IPS-18a (cell line): ENCODE results near the gene APOL5.
"Not testable (repeated sequence)": the region's sequence is repeated elsewhere in the genome, so short reads cannot be mapped to it uniquely, and the experiment has no call there.

ENCODE experiments used
- H3K27ac ChIP-seq: one replicate; pipeline ENCODE4 v1.5.1; 2013; ENCODE audit warnings: low read length
- H3K27me3 ChIP-seq: one replicate; pipeline ENCODE4 v1.6.1; 2013; ENCODE audit warnings: mild to moderate bottlenecking, low read length; ENCODE audit not compliant: control insufficient read depth, insufficient read depth
- H3K36me3 ChIP-seq: one replicate; pipeline ENCODE4 v1.6.1; 2013; ENCODE audit warnings: low read depth, low read length; ENCODE audit not compliant: control insufficient read depth
- H3K4me1 ChIP-seq: one replicate; pipeline ENCODE4 v1.6.1; 2013; ENCODE audit warnings: low read depth, low read length; ENCODE audit not compliant: control insufficient read depth
- H3K4me3 ChIP-seq: one replicate; pipeline ENCODE4 v1.5.1; 2013; ENCODE audit warnings: low read length
- H3K9ac ChIP-seq: one replicate; pipeline ENCODE4 v1.6.1; 2013; ENCODE audit warnings: mild to moderate bottlenecking, low read length, moderate library complexity
- H3K9me3 ChIP-seq: one replicate; pipeline ENCODE4 v1.6.1; 2013; ENCODE audit warnings: low read depth, low read length; ENCODE audit not compliant: control insufficient read depth

The APOL5 gene, protein sequence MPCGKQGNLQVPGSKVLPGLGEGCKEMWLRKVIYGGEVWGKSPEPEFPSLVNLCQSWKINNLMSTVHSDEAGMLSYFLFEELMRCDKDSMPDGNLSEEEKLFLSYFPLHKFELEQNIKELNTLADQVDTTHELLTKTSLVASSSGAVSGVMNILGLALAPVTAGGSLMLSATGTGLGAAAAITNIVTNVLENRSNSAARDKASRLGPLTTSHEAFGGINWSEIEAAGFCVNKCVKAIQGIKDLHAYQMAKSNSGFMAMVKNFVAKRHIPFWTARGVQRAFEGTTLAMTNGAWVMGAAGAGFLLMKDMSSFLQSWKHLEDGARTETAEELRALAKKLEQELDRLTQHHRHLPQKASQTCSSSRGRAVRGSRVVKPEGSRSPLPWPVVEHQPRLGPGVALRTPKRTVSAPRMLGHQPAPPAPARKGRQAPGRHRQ

GRCh38 chr22:35717572-35717971, at the start of gene APOL5:
TSS of gene APOL5 (plus strand) at chr22:35717872. CDS start at chr22:35717872, 0 bp downstream.
- H3K27ac ChIP-seq: no peak within 1 kb of the TSS
- H3K4me1 ChIP-seq: no peaks in the 10 kb centered on the region
- H3K4me3 ChIP-seq: no peak within 1 kb of the TSS
- no peak within 1 kb of the TSS for H3K9ac ChIP-seq
- no peaks in the 10 kb centered on the region for H3K9me3 ChIP-seq
- H3K36me3 ChIP-seq: no peaks in the 10 kb centered on the region
- H3K27me3 ChIP-seq: no peaks in the 10 kb centered on the region

DNA sequence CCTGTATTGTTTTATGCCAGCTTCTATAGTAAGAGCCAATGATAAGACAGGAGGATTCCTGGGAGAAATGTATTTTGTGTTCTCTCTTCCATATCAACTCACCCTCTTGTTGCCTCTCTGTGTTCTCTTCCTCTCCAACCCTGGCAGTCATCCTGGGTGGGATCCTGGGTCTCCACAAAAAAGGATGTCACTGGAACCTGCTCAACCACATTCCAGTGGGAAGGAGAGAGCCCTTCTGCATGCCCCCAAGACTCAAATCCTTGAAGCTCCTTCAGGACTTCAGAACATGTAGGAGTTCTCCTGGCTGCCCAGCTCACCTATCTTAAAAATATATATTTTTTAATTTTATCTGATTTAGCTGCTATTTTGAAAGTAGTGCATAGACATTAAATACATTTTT, 43.3 kb upstream of the APOL5 start:
- H3K4me1 ChIP-seq: peaks cover 4% of the 10 kb centered on the region
- no peaks in the 10 kb centered on the region for H3K27me3 ChIP-seq
- no peak overlapping the region for H3K4me3 ChIP-seq
- no peaks in the 10 kb centered on the region for H3K36me3 ChIP-seq
- no peak overlapping the region for H3K27ac ChIP-seq
- no peak overlapping the region for H3K9ac ChIP-seq
- peaks cover 10% of the 10 kb centered on the region for H3K9me3 ChIP-seq

DNA sequence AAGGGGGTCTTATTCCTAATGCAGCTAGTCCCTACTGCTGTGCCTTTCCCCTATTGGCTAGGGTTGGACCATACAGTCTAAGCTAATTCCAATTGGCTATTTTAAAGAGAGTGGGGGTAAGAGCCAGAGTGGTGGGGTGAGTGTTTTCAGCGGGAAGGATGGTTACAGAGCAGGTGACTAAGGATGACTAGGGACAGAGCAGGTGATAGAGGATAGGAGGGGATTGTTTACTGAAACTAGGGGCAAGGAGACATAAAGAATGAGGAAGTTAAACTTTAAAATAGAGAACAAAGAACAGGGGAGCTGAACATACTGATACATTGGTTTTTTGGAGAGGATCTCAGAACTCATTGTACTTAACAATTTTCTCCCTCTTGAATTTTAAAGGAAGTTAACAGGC, 41.6 kb upstream of the APOL5 start:
- not testable (repeated sequence) for H3K27me3 ChIP-seq, H3K36me3 ChIP-seq, H3K4me3 ChIP-seq, H3K27ac ChIP-seq, H3K4me1 ChIP-seq, H3K9ac ChIP-seq
- H3K9me3 ChIP-seq: peaks cover 14% of the 10 kb centered on the region

GRCh38 chr22:35677460-35678187, 40.0 kb upstream of the APOL5 start:
- Histone ChIP-seq H3K4me3 (no peak overlapping the region), H3K9ac (no peak overlapping the region), H3K36me3 (no peaks in the 10 kb centered on the region), H3K9me3 (peaks cover 14% of the 10 kb centered on the region), H3K4me1 (peaks cover 4% of the 10 kb centered on the region), H3K27ac (no peak overlapping the region), H3K27me3 (no peaks in the 10 kb centered on the region)

DNA sequence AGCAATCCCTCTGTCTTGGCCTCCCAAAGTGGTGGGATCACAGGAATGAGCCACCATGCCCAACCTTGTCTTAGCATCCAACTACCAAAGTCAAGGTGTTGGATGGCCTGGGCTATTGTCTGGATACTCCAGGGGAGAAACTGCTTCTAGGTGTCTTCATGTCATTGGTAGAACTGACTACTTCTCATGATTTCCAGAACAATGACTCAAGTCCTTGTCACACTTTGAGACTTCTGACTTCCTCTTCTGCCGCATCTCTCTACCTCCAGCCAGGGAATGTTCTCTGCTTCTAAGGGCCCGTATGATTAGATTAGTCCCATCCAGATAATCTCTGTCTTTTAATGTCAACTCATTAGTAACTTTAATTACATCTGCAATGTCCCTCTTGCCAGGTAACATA, 38.8 kb upstream of the APOL5 start:
- Histone ChIP-seq H3K9ac (no peak overlapping the region), H3K4me3 (no peak overlapping the region), H3K27ac (no peak overlapping the region), H3K9me3 (peaks cover 14% of the 10 kb centered on the region), H3K4me1 (peaks cover 4% of the 10 kb centered on the region), H3K36me3 (no peaks in the 10 kb centered on the region), H3K27me3 (no peaks in the 10 kb centered on the region)

DNA sequence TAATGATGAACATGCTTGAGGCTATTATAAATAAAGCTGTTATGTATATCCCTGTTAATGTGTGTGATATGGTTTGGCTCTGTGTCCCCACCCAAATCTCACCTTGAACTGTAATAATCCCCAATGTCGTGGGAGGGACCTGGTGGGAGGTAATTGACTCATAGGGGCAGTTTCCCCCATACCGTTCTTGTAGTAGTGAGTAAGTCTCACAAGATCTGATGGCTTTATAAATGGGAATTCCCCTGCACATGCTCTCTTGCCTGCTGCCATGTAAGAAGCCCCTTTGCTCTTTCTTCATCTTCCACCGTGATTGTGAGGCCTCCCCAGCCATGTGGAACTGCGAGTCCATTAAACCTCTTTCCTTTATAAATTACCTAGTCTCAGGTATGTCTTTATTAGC, 38.2 kb upstream of the APOL5 start:
- H3K27me3 ChIP-seq, H3K4me3 ChIP-seq, H3K27ac ChIP-seq, H3K4me1 ChIP-seq, H3K36me3 ChIP-seq, H3K9ac ChIP-seq: not testable (repeated sequence)
- H3K9me3 ChIP-seq: peaks cover 14% of the 10 kb centered on the region

DNA sequence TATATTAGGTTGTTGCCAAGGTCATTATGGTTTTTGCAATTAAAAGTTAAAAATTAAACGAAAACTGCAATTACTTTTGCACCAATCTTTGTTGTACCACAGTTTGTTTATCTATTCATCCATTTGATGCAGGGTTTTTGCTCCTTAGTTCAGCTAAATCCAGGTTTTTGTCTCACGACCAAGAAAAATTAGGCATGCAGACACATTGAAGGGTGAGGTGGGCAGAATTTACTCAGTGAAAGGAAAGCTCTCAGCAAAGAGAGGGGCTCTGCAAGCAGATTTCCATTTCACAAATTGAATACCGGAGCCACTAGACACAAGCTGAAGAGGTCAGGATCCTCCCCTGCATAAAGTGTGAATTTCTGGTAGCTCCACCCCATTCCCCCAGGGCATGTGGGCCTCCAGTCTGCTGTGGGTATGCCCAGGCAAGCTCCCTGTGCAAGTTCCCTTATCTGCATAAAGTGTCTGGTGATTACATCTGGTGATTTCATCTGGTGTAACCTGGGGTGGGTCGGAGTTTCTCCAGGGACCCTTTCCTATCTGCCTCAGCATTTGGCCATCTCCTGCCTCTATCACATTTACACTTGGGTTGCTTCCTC, 36.1 kb upstream of the APOL5 start:
- Histone ChIP-seq H3K36me3 (no peaks in the 10 kb centered on the region), H3K4me1 (no peaks in the 10 kb centered on the region), H3K27ac (no peak overlapping the region), H3K4me3 (no peak overlapping the region), H3K9ac (no peak overlapping the region), H3K9me3 (peaks cover 9% of the 10 kb centered on the region), H3K27me3 (no peaks in the 10 kb centered on the region)

DNA sequence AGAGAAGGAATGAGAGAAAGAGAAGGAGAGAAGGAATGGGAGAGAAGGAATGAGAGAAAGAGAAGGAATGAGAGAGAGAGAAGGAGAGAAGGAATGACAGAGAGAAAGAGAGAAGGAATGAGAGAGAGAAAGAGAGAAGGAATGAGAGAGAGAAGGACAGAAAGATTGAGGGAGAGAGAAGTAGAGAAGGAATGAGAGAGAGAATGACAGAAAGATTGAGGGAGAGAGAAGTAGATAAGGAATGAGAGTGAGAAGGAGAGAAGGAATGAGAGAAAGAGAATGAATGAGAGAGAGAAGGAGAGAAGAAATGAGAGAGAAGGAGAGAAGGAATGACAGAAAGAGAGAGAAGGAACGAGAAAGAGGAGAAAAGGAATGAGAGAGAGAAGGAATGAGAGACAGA, 34.1 kb upstream of the APOL5 start:
- no peaks in the 10 kb centered on the region for H3K4me1 ChIP-seq
- H3K27me3 ChIP-seq: no peaks in the 10 kb centered on the region
- H3K9ac ChIP-seq: no peak overlapping the region
- H3K4me3 ChIP-seq: no peak overlapping the region
- H3K27ac ChIP-seq: no peak overlapping the region
- no peaks in the 10 kb centered on the region for H3K36me3 ChIP-seq
- peaks cover 9% of the 10 kb centered on the region for H3K9me3 ChIP-seq

GRCh38 chr22:35684270-35684700, 33.4 kb upstream of the APOL5 start:
- Histone ChIP-seq H3K27ac (no peak overlapping the region), H3K9ac (no peak overlapping the region), H3K36me3 (no peaks in the 10 kb centered on the region), H3K4me3 (no peak overlapping the region), H3K9me3 (peaks cover 9% of the 10 kb centered on the region), H3K4me1 (no peaks in the 10 kb centered on the region), H3K27me3 (no peaks in the 10 kb centered on the region)

- Histone ChIP-seq H3K9ac (no peak overlapping the region), H3K4me3 (no peak overlapping the region), H3K27me3 (no peaks in the 10 kb centered on the region), H3K27ac (no peak overlapping the region), H3K4me1 (no peaks in the 10 kb centered on the region), H3K36me3 (no peaks in the 10 kb centered on the region), H3K9me3 (peaks cover 9% of the 10 kb centered on the region)
Observed at GRCh38 chr22:35684732-35685131, 32.9 kb upstream of the APOL5 start.

GRCh38 chr22:35685731-35686130, 31.9 kb upstream of the APOL5 start:
- no peaks in the 10 kb centered on the region for H3K27me3 ChIP-seq
- no peak overlapping the region for H3K4me3 ChIP-seq
- H3K4me1 ChIP-seq: no peaks in the 10 kb centered on the region
- peaks cover 8% of the 10 kb centered on the region for H3K9me3 ChIP-seq
- no peak overlapping the region for H3K27ac ChIP-seq
- H3K9ac ChIP-seq: no peak overlapping the region
- no peaks in the 10 kb centered on the region for H3K36me3 ChIP-seq
